GM18868 (cell line): Measurements from ENCODE around the gene ACAA2.

Experiments used
- ATAC-seq: cut with Tn5 transposase; IDR thresholded peaks from one replicate; pipeline ENCODE4 v1.9.1; 2021; ENCODE audit warnings: mild to moderate bottlenecking, moderate library complexity; ENCODE audit not compliant: unreplicated experiment

ACAA2 gene

GRCh38 chr18:49768051-49768391 is 45.3 kb downstream of the ACAA2 start:
- ATAC-seq, result no peak

GRCh38 chr18:49767111-49768050 is 46.0 kb downstream of the ACAA2 start:
- ATAC-seq, result no peak

DNA sequence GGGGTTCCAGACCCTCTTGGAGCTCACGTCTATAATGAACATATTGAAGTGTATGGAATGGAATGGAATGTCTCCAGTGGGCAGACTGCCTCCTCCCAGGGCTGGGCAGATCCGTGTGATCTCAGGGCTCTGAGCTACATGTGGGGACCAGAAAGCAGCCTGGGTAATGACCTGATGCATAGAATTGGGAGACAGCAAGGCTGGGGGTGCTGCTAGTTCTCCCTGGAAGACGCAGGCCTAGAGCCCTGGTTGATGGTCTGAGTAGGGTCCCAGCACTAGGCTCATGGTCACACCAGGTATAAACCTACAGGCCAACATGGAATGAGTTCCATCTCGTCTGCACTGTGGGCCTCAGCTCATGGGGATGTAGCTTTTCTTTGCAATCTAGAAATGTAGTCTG is 46.7 kb downstream of the ACAA2 start:
- no peak for ATAC-seq

DNA sequence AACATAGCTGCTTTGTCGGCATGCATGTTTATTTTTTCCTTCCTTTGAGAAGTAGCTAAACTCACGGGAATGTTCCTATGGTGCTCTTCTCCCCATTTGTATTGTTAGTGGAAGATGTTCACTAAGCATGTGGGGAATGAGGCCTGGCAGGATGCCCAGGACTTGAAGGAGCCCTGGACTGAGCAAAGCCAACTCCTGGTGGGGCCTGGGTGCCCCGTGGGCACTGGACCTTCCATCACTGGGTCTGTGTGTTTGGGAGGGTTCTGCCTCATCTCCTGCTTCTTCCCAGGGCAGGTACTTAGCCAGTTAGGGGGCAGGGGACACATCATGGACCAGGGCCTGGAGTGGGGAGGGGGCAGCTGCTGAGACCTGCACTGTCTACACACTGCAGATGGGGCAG is 49.3 kb downstream of the ACAA2 start:
- no peak for ATAC-seq

GRCh38 chr18:49763590-49763989 is 49.7 kb downstream of the ACAA2 start:
- ATAC-seq, result no peak

GRCh38 chr18:49762191-49763077 is 50.9 kb downstream of the ACAA2 start:
- ATAC-seq, result no peak

DNA sequence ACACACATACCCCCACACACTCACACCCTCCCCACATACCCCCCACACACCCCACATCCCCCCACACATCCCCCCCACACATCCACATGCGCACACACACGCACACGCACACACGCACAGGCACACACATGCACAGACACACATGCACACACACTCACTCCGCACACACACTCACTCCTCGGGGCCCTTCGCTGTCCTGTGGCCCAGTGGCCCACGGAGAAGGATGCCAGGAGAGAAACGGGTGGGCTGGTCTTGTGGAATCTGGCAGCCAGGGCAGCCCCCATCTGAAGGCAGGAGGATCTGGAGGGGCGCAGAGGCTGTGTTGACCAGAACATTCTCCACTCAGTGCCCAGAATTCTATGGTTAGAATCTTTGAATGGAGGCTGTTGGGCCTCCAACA is 51.6 kb downstream of the ACAA2 start:
- no peak for ATAC-seq

DNA sequence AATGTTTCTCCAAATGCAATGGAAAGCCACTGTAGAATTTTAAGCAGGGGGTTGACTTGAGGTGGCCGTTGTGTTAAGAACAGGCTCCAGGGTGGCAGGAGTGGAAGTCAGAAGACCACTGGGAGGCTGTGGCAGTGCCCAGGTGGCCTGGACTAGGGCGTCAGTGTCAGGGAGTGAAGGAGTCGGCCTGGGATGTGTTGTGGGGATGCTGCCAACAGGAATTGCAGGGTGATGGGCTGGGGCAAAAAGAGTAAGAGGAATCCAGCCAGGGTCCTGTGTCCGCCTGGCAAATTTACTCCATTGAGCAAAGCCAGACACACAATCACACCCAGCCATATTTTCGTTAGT is 55.1 kb downstream of the ACAA2 start:
- ATAC-seq, result no peak

DNA sequence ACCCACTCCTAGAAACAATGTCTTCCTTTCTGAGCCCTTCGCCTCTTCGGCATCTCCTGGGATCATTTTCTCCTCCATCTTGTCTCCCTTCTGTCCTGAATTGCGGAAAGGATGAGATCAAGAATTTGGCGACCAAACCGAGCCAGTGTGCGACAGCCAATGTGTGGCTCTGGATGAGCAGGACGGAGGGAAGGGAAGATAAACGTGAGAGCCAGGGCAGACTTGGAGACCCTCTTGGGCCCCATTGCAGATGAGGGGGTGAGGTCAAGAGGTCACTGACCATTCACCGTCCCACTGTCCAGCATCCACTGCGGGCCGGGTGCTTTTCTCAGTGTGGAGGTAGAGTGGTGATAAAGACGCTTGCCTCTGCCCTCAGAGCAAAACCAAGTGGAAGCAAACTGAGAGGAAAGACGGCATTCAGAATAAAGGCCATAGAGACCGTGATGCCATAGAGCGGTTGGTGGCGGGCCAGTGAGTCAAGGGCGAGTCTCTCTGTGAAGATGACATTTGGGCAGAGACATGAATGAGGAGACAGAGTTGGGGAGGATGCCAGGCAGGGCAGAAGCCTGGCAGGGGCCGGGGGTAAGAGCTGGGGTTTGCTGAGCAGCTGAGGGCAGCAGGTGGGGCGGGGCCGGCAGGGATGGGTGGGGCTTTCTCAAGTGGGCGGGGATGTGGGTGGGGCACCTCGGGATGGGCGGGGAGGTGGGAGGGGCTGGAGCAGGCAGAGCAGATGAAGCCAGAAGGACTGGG is 55.6 kb downstream of the ACAA2 start:
- no peak for ATAC-seq

DNA sequence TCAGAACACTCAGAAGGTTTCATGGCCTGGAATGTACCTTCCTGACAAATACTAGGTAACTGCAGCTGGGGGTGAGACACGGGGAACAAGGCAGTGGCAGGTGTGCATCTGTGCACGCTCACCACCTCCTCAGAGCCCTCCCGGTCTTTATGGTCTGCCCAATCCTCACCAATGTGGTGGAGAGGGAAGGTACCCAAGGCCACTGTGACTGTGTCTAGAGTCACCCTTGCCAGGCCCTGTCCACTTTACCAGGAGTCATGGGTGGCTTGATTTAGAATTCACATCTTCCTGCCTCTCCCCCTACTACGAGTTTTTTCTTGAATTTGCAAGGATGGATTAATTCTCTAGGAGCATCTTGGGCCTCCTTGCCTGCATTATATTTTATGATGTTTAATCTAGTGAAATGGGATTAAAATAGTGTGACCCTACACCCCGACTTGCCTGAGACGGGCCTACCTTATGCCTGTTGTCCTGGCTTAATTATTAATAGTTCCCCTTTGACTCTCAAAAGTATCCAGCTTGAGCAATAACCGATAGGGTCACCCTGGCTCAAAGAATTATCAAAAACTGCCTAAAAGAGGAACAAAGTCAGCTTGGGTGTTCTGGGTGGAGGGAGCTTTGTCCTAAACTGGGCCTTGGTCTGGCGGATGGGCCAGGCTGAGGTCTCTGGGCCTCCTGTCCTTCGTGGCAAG is 56.5 kb downstream of the ACAA2 start:
- ATAC-seq, result no peak

GRCh38 chr18:49756135-49756534 is 57.2 kb downstream of the ACAA2 start:
- no peak for ATAC-seq

- ATAC-seq, result no peak
Observed at GRCh38 chr18:49755489-49755888, 57.8 kb downstream of the ACAA2 start.

- ATAC-seq, result no peak
Observed at GRCh38 chr18:49754866-49755265, 58.5 kb downstream of the ACAA2 start.

- no peak for ATAC-seq
Observed at GRCh38 chr18:49753643-49754042, 59.7 kb downstream of the ACAA2 start.

- no peak for ATAC-seq
Observed at GRCh38 chr18:49752095-49752457, 61.3 kb downstream of the ACAA2 start.

DNA sequence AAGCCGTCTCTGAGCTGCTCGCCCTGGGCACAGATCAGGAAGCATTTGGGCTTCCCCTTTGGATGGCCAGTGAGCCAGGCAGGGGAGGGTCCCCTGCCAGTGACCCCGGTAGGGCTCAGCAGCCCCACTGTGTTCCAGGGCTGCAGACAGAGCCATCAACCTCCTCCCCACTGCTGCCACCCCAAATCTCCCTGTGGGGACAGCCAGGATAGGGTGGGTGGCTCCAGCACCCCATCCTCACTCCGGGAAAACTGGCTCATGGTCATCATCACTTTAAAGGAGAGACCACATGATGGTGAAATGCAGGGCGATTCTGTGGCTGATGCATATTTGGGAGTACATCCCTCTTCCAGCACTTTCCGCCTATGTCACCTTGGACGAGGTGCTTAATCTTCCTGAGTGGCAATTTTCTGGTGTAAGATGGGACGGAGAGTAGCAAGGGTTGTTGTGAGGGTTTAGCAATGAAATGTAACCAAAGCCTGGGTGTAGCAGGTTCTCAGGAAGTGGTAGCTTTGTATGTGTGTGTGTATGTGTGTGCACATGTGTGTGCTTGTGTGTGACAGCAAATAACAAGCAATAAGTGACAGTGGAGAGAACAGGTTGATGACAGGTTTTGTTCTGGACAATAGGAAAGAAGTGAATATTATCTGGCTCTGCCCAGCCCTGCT is 61.8 kb downstream of the ACAA2 start:
- ATAC-seq, result no peak

DNA sequence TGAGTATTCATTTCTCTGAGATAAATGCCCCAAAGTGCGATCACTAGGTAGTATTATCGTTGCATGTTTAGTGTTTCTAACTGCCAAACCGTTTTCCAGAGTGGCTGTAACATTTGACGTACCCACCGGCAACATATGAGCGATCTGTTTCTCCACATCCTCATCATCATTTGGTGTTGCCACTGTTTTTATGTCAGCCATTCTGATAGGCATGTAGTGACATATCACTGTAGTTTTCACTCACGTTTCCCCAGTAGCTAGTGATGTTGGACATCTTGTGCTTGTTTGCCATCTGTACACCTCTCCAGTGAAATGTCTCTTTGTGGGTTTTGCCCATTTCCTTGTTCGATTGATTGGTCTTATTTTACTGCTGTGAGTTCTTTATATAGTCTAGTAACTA is 63.8 kb downstream of the ACAA2 start:
- ATAC-seq, result no peak

GRCh38 chr18:49747876-49748275 is 65.5 kb downstream of the ACAA2 start:
- ATAC-seq, result no peak

DNA sequence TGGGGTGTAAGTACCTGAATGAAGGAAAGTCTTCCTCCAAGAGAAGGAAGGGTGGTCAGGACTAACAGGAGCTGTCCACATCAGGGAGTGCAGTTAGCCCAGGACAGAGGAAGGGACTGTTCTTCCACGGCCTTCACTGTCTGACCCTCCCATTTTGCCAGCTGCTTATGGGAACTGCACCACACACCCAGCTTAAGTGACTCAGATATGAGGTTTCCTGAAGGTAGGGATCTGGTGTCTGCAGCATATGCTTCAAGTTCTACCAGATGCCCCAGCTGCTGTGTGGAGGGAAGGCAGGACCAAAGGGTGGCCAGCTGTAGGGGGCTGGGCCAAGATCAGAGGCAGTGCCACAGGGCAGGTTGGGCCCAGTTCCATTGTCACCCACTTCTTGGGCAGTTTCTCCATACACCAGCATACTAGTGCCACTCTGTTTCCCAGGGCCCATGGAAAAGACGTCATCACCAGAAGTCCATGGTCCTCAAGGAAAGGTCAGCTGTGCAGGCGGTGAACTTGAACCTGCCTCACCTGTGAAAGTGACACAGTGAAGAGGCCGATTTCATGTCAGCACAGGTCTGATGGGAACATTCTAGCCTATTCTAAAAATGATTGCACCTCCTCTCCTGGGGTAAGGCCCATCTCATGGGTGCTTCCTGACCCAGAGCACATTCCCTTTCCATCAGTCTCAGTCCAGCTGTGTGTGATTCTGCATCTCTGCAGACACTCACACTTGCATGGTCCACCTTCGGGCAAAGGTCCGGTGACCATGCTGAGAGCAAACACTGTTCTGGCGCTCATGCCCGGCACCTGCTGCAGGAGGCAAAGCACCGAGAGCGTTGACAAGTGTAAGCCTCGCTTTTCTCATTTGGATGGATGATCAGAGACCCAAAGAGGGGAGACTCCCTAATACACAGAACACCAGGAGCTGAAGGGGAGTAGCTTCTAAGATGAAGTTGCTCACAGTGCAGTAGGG is 68.0 kb downstream of the ACAA2 start:
- no peak for ATAC-seq
